Breast epithelium (tissue), 4 donors: ENCODE results near the gene CEP112. TPM values are rescaled to one million over a fixed set of nuclear protein-coding genes. Genes with fewer than 3 reads are reported as not detected.

Source experiments
- DNase-seq, 2 donors: peaks; one replicate each; pipeline ENCODE4 v3.0.0-alpha.2; 2019; ENCODE audit warnings: low spot score in 2 of 2
- H3K27ac ChIP-seq, 2 donors: fragments of 200-600 bp; sonication (generic) in 1 of 2; one replicate each; pipeline ENCODE4 v1.5.1; 2016 to 2019; ENCODE audit warnings: mild to moderate bottlenecking in 1 of 2
- H3K27me3 ChIP-seq, 2 donors: fragments of 200-600 bp; sonication (generic) in 1 of 2; one replicate each; pipeline versions ENCODE4 v1.5.1 to v1.6.0; 2017 to 2019; ENCODE audit warnings: control low read depth in 1 of 2, mild to moderate bottlenecking in 1 of 2
- H3K36me3 ChIP-seq: fragments of 200-600 bp; one replicate; pipeline ENCODE4 v1.5.1; 2019
- H3K4me1 ChIP-seq, 2 donors: fragments of 200-600 bp; sonication (generic); one replicate each; pipeline ENCODE4 v1.5.1; 2016 to 2019; ENCODE audit warnings: control low read depth in 1 of 2
- H3K4me3 ChIP-seq, 3 donors: fragments of 200-600 bp; sonication (generic); 1 replicate in 2 of 3; 2 replicates in 1 of 3; pipeline ENCODE4 v1.5.1; 2016 to 2019; ENCODE audit warnings: mild to moderate bottlenecking in 3 of 3, moderate library complexity in 2 of 3
- H3K9me3 ChIP-seq, 2 donors: fragments of 200-600 bp; sonication (generic) in 1 of 2; one replicate each; pipeline ENCODE4 v1.5.1; 2016 to 2019; ENCODE audit warnings: control low read depth in 1 of 2
- CTCF ChIP-seq, 3 donors: fragments of 450-650 bp; IDR thresholded peaks; one replicate each; pipeline ENCODE4 v1.5.1; 2016 to 2017; ENCODE audit warnings: antibody characterized with exemption in 3 of 3, mild to moderate bottlenecking in 3 of 3, moderate library complexity in 3 of 3
- POLR2A ChIP-seq: fragments of 450-650 bp; IDR thresholded peaks from one replicate; pipeline ENCODE4 v1.6.1; 2016; ENCODE audit warnings: antibody characterized with exemption, mild to moderate bottlenecking, moderate library complexity
- POLR2AphosphoS5 ChIP-seq, 3 donors: sonication (generic); formaldehyde crosslinking; IDR thresholded peaks; one replicate each; pipeline ENCODE4 v1.6.1; 2017; ENCODE audit warnings: antibody characterized with exemption in 3 of 3
- intact Hi-C: fragments of 100-400 bp; cut with DNase I; formaldehyde crosslinking; loops from one replicate; pipeline ENCODE4 v1.15.1; 2023; ENCODE audit warnings: low total_unique reads
- total RNA-seq, 3 donors: library from RNA; depleted of rRNA; stranded (reverse); fragments of >200 nt; gene quantifications; one replicate each; pipeline ENCODE4 v1.1.0, GENCODE V29; 2016

Gene CEP112
- total RNA-seq, 3 donors from 2014 or later, result 12.9 to 27.2 (median 18.0) TPM

- Histone ChIP-seq H3K9me3 (no peaks in the 10 kb centered on the region), H3K4me3 (no peak overlapping the region), H3K4me1 (no peaks in the 10 kb centered on the region), H3K27me3 (no peaks in the 10 kb centered on the region), H3K36me3 (no peaks in the 10 kb centered on the region), H3K27ac (no peak overlapping the region)
- TF ChIP-seq POLR2AphosphoS5 (IDR thresholded peaks at IDR 0.05) (no peak), CTCF (IDR thresholded peaks at IDR 0.05) (no peak), POLR2A (no peak)
- intact Hi-C loops, result no loop called here
- no peak for DNase-seq
Observed at GRCh38 chr17:65604070-65604469, 587.9 kb downstream of the CEP112 start.

DNA sequence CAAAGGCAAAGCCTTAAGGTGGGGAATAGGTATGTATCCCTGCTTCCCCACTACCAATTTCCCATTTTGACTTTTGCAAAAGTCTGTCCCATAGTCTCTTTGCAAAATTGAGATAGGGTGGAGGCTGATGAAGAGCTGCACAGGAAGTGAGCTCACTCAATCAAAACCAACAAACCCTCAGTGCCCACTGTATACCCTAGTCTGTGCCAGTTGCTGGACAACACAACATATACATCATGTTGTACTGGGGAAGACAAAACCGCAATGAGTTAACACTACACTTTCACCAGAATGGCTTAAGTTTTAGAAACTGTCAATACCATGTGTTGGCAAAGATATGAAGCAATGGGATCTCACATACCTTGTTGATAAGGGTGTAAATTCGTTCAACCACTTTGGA lies 590.1 kb downstream of the CEP112 start:
- Histone ChIP-seq H3K27ac (no peak overlapping the region), H3K27me3 (no peaks in the 10 kb centered on the region), H3K9me3 (no peaks in the 10 kb centered on the region), H3K4me1 (no peaks in the 10 kb centered on the region), H3K4me3 (no peak overlapping the region), H3K36me3 (no peaks in the 10 kb centered on the region)
- intact Hi-C loops, result no loop called here
- no peak for DNase-seq
- no peak for TF ChIP-seq POLR2A
- no peak for TF ChIP-seq CTCF (IDR thresholded peaks at IDR 0.05)
- no peak for TF ChIP-seq POLR2AphosphoS5 (IDR thresholded peaks at IDR 0.05)

GRCh38 chr17:65601145-65601544 lies 590.8 kb downstream of the CEP112 start:
- no peaks in the 10 kb centered on the region for H3K27me3 ChIP-seq
- TF ChIP-seq CTCF (IDR thresholded peaks at IDR 0.05) (no peak), POLR2A (no peak), POLR2AphosphoS5 (IDR thresholded peaks at IDR 0.05) (no peak)
- DNase-seq, result peak in 1 of 2 donors; percentile 18
- H3K27ac ChIP-seq, result no peak overlapping the region
- H3K4me1 ChIP-seq, result no peaks in the 10 kb centered on the region
- H3K4me3 ChIP-seq, result no peak overlapping the region
- intact Hi-C loops, result no loop called here
- H3K9me3 ChIP-seq, result no peaks in the 10 kb centered on the region
- no peaks in the 10 kb centered on the region for H3K36me3 ChIP-seq

DNA sequence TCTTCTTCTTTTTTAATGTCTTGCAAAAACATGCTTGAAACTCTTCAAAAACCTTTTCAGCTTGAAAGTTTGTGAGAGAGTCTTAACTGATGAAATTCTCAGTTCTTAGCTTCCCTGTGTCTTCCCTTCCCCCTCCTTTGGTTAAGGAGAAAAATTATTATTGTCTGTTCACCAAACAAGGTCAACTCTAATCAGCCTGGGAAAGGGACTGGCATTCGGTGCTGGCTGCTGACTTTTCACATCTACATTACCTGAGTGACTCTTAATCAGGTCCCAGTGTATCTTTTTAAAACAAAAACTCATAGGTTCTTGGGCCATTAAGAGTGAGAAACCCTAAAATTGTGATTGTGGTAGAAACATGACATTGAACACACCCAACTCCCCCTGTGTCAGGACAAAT lies 591.4 kb downstream of the CEP112 start:
- intact Hi-C loops, result no loop called here
- no peak overlapping the region for H3K27ac ChIP-seq

DNA sequence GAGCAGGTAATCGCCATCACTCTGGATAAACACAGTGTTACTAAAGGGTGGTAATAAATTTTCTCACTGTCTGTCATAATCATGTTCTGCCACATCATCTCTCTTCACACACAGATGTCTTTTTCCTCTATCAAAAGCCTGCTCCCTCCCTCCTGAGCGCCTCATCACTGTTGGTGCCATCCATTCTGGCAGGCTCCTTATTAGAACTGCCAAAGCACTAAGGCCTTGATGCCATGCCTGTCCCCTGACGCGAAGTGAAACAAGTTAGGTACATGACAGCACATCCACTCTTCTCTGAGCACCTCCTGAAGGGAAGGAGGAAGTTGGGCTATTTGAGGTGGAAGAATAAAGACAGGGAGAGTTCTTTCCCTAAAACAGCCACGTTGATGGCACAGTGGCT lies 592.3 kb downstream of the CEP112 start:
- no peaks in the 10 kb centered on the region for H3K9me3 ChIP-seq
- no peak overlapping the region for H3K4me3 ChIP-seq
- no peaks in the 10 kb centered on the region for H3K27me3 ChIP-seq
- DNase-seq, result no peak
- H3K36me3 ChIP-seq, result no peaks in the 10 kb centered on the region
- TF ChIP-seq POLR2AphosphoS5 (IDR thresholded peaks at IDR 0.05) (no peak), CTCF (IDR thresholded peaks at IDR 0.05) (no peak), POLR2A (no peak)
- intact Hi-C loops, result no loop called here
- no peaks in the 10 kb centered on the region for H3K4me1 ChIP-seq
- peak overlapping the region; percentile 1 to 12 for H3K27ac ChIP-seq

More for the DNA sequence above, 591.4 kb downstream of the CEP112 start:
- no peaks in the 10 kb centered on the region for H3K4me1 ChIP-seq
- no peaks in the 10 kb centered on the region for H3K9me3 ChIP-seq
- no peaks in the 10 kb centered on the region for H3K36me3 ChIP-seq
- H3K4me3 ChIP-seq, result no peak overlapping the region
- no peak for TF ChIP-seq POLR2AphosphoS5 (IDR thresholded peaks at IDR 0.05)
- TF ChIP-seq CTCF (IDR thresholded peaks at IDR 0.05), result no peak
- TF ChIP-seq POLR2A, result no peak
- H3K27me3 ChIP-seq, result no peaks in the 10 kb centered on the region
- DNase-seq, result no peak
